Stimulated activated CD8-positive, alpha-beta memory T cell treated with anti-CD3 and anti-CD28 coated beads, Interleukin-2, amount 100 ng/mL, for 1 hour (primary cell): ENCODE results near the gene SAPCD2.

ENCODE experiments used
- DNase-seq, 2 donors: peaks; one replicate each; pipeline ENCODE4 v3.0.0-alpha.2; 2020; ENCODE audit warnings: low read depth in 2 of 2

Gene SAPCD2

GRCh38 chr9:137082222-137082924 is 12.0 kb upstream of the SAPCD2 start:
- DNase-seq = no peak

DNA sequence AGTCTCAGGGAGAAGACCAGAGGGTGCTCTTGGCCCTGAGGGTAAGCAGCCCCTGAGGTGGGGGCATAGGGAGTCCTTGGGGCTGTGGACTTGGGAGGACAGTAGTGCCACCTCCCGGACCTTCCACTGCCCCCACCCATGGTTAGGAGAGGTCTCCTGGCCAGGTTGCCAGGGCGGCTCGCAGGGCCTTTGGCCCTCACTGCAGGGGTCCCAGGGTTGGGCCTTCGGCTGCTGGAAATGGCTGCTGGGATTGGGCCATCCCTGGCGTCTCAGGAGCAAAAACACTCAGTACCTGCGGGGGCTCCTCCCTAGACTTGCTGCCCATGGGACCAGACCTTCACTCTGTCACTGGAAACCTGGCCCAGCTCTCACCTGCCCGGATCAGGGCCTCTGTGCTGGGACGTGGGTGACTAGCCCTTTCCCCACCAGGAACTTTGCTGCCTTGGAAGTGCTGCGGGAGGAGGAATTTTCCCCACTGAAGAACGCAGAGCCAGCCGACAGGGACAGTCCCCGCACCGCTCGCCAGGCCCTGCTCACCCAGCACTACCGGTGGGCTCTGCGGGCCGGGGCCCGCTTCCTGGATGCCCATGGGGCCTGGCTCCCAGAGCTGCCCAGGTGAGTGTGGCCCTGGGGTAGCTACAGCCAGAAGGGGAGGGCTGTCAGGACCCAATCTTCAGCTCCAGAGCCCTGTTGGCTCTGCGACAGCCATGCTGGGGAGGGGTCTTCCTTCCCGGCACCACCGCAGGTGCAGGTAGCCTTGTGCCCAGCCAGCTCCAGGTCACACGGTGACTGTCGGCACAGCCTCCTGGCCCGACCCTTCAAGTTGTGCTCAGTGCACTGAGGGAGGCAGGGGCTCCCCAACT is 10.1 kb upstream of the SAPCD2 start:
- no peak for DNase-seq

GRCh38 chr9:137079401-137079787 is 9.0 kb upstream of the SAPCD2 start:
- no peak for DNase-seq

GRCh38 chr9:137078701-137079400 is 8.5 kb upstream of the SAPCD2 start:
- DNase-seq = no peak

DNA sequence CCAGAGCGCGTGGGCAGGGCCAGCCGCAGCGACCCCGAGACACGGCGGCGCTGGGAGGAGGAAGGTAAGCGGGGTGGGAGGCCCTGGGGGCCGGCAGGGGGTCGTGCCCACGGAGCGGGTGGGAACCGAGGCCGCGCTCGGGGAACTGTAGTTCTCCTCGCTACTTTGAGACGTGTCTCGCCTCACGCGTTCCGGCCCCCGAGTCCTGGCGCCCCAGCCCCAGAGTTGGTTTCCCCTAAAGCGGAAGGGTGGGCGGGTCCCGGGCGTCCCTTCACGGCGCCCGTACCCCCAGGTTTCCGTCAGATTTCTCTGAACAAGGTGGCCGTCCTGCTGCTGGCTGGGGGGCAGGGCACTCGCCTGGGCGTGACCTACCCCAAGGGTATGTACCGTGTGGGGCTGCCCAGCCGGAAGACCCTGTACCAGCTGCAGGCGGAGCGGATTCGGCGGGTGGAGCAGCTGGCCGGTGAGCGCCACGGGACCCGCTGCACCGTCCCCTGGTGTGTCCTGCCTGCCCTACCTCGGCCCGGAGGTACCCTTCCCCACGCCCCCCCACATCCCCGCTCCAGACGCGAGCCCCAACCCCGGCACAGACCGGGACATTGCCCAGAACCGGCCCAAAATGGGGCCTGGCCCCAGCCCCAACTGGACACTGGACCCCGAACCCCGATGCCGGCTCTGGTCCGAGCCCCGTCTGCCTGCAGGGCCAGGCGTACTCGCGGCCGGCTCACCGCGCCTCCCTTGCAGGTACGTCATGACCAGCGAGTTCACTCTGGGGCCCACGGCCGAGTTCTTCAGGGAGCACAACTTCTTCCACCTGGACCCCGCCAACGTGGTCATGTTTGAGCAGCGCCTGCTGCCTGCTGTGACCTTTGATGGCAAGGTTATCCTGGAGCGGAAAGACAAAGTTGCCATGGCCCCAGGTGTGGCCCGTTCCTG is 7.7 kb upstream of the SAPCD2 start:
- peak in 1 of 2 donors; percentile 26 for DNase-seq

- DNase-seq = peak in 1 of 2 donors; percentile 37
Measured at GRCh38 chr9:137077010-137077747, 6.8 kb upstream of the SAPCD2 start, which contains the start of gene UAP1L1. Gene UAP1L1 (plus strand): TSS chr9:137077517. CDS start chr9:137077533, 16 bp downstream.

DNA sequence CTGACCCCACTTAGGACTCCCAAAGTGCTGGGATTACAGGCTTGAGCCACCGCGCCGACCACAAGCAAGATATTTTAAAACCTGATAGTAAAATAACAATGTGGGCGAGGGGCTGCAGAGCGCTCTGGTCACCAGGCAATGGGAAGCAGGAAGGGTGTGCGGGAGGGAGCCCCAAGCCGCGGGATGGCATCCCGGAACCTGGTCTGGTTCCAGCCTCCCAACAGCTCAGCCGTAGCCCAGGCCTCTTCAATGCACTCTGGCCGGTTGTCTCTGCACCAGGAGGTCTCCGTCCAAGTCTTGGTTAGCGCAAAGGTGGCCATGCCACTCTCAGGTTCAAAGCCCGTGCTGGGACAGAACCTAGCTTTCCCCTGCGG is 6.3 kb upstream of the SAPCD2 start:
- no peak for DNase-seq

DNA sequence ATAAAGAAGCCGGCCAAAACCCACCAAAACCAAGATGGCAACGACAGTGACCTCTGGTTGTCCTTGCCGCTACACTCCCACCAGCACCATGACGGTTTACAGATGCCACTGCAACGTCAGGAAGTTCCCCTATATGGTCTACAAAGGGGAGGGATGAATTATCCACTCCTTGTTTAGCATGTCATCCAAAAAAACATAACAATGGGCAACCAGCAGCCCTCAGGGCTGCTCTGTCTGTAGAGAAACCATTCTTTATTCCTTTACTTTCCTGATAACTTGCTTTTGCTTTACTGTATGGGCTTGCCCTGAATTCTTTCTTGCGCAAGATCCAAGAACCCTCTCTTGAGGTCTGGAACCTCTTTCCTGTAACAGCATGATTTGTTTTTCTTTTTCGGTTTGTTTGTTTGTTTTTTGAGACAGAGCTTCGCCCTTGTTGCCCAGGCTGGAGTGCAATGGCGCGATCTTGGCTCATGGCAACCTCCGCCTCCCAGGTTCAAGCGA is 5.0 kb upstream of the SAPCD2 start:
- DNase-seq = no peak

- DNase-seq = no peak
Measured at GRCh38 chr9:137074657-137075274, 4.4 kb upstream of the SAPCD2 start.

- no peak for DNase-seq
Measured at GRCh38 chr9:137073992-137074399, 3.6 kb upstream of the SAPCD2 start.

GRCh38 chr9:137071282-137071681 is 925 bp upstream of the SAPCD2 start:
- no peak for DNase-seq

- no peak for DNase-seq
Measured at GRCh38 chr9:137070906-137071275, 534 bp upstream of the SAPCD2 start.

DNA sequence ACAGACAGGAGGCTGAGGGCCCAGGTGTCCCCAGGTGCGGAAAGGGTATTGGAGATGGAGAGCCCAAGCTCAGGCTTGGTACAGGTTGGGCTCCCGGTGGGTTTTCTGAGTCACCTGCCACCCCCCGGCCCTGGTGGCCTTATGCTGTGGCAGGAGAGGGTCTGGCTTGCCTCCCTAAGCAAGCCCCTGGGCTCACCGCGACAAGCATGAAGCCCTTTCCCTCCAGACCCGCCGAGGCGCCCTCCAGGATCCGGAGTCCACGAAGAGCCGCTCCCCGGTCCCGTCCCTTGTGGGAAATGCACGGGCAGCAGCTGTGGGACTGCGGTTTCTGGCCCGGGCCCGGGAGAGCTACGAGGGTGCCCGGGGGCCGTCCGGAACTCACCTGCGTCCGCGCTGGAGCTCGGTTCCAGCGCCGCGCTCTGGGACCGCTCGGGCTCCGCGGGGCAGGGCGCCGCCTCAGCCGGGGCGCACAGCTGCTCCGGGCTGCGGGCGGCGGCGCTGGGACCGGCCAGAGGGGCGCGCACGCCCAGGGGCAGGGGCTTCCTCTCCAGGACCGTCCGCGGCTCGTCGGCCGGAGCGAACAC is 757 bp downstream of the SAPCD2 start:
- DNase-seq = no peak

GRCh38 chr9:137068539-137069507 is 1.5 kb downstream of the SAPCD2 start:
- no peak for DNase-seq

GRCh38 chr9:137067860-137068538 is 2.4 kb downstream of the SAPCD2 start:
- peak; percentile 66 to 71 for DNase-seq

- no peak for DNase-seq
Measured at GRCh38 chr9:137066096-137066861, 4.1 kb downstream of the SAPCD2 start.

DNA sequence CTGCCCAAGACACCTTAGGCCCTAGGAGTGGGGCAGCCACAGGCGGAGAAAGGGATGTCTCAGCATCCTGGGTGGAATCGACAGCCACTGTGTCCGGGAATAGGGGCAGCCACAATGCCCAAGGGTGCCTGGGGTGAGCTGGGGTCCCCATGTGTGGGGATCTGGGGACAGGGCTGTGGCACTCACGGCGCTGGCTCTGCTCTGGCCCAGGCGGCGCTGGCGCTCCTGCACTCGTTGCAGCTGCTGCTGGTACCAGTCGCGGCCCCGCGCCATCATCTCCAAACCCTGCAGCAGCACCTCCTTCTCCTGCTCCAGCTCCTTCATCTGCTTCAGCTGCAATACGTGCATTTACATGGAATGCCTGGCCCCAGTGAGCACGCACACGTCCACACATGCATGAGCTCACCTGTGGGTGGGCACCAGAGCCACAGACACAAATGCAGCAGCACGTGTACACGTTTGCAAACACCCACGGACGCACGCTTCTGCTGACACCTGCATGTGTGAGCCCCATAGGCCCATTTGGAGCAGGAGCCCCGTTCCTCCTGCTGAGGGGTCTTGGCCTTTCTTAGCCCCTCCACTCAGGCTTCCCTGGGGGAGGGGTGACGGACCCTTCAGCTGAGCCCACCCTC is 4.9 kb downstream of the SAPCD2 start:
- no peak for DNase-seq
